Measurements from ENCODE around the gene GOLT1A. TPM values are rescaled to one million over a fixed set of nuclear protein-coding genes. Genes with fewer than 3 reads are reported as not detected.

Gene GOLT1A
- total RNA-seq, 2 experiments from 2014 or later = not detected

- H3K27me3 Mint-ChIP-seq = peaks cover 7% of the 10 kb centered on the region
- H3K36me3 Mint-ChIP-seq = no peaks in the 10 kb centered on the region
- no peaks in the 10 kb centered on the region for H3K9me3 Mint-ChIP-seq (ENCODE audit: low read depth)
- DNase-seq (no peak), ATAC-seq (no peak)
- peaks cover 8% of the 10 kb centered on the region for H3K4me1 Mint-ChIP-seq
- CTCF ChIA-PET = no interaction called here
- no peak overlapping the region for H3K4me3 Mint-ChIP-seq
- H3K27ac Mint-ChIP-seq = no peak overlapping the region
These were observed 8.4 kb upstream of the GOLT1A start for GRCh38 chr1:204222006-204222763.

GRCh38 chr1:204221271-204221670, 7.5 kb upstream of the GOLT1A start:
- Mint-ChIP-seq H3K9me3 (ENCODE audit: low read depth) (no peaks in the 10 kb centered on the region), H3K27ac (no peak overlapping the region), H3K4me3 (no peak overlapping the region), H3K4me1 (peaks cover 8% of the 10 kb centered on the region), H3K36me3 (no peaks in the 10 kb centered on the region), H3K27me3 (peaks cover 7% of the 10 kb centered on the region)
- CTCF ChIA-PET = no interaction called here
- ATAC-seq (no peak), DNase-seq (no peak)

- Mint-ChIP-seq H3K4me1 (peaks cover 8% of the 10 kb centered on the region), H3K36me3 (no peaks in the 10 kb centered on the region), H3K27me3 (peaks cover 11% of the 10 kb centered on the region), H3K27ac (no peak overlapping the region), H3K9me3 (ENCODE audit: low read depth) (no peaks in the 10 kb centered on the region), H3K4me3 (no peak overlapping the region)
- DNase-seq (no peak), ATAC-seq (no peak)
- CTCF ChIA-PET = interaction anchor here (1.5 kb wide), 1 partner anchor 13 kb away, joined by 5 read pairs; no protein-coding TSS in a partner anchor
These were observed 6.3 kb upstream of the GOLT1A start for GRCh38 chr1:204219971-204220616.

DNA sequence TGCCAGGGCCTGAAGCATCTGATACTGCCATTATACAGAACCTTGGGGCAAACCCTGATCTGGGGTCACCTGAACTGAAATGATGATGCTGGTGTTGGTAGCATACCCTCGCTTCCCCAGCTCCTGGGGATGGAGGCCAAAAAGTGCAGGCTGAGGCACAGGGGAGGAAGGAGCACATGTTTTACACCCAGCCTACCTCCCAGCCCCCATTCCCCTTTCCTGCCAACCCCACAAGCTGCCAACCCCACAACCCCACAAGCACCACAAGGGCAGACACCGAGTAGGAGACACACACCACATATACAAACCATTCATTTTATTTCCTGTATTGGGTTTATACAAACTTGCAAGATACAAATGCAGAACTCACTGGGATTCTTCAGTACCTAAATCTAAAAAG, 4.8 kb upstream of the GOLT1A start:
- Mint-ChIP-seq H3K27ac (no peak overlapping the region), H3K36me3 (no peaks in the 10 kb centered on the region), H3K27me3 (peaks cover 15% of the 10 kb centered on the region), H3K4me3 (no peak overlapping the region), H3K9me3 (ENCODE audit: low read depth) (no peaks in the 10 kb centered on the region), H3K4me1 (peaks cover 15% of the 10 kb centered on the region)
- CTCF ChIA-PET = interaction anchor here (1.5 kb wide), 1 partner anchor 12 kb away, joined by 5 read pairs; no protein-coding TSS in a partner anchor
- no peak for ATAC-seq
- no peak for DNase-seq

GRCh38 chr1:204217648-204218000, 3.8 kb upstream of the GOLT1A start:
- Mint-ChIP-seq H3K4me1 (peaks cover 15% of the 10 kb centered on the region), H3K27me3 (peaks cover 15% of the 10 kb centered on the region), H3K9me3 (ENCODE audit: low read depth) (no peaks in the 10 kb centered on the region), H3K36me3 (no peaks in the 10 kb centered on the region), H3K4me3 (no peak overlapping the region), H3K27ac (no peak overlapping the region)
- CTCF ChIA-PET = interaction anchor here (2.2 kb wide), 1 partner anchor 11 kb away, joined by 11 read pairs; no protein-coding TSS in a partner anchor
- DNase-seq = no peak
- no peak for ATAC-seq

DNA sequence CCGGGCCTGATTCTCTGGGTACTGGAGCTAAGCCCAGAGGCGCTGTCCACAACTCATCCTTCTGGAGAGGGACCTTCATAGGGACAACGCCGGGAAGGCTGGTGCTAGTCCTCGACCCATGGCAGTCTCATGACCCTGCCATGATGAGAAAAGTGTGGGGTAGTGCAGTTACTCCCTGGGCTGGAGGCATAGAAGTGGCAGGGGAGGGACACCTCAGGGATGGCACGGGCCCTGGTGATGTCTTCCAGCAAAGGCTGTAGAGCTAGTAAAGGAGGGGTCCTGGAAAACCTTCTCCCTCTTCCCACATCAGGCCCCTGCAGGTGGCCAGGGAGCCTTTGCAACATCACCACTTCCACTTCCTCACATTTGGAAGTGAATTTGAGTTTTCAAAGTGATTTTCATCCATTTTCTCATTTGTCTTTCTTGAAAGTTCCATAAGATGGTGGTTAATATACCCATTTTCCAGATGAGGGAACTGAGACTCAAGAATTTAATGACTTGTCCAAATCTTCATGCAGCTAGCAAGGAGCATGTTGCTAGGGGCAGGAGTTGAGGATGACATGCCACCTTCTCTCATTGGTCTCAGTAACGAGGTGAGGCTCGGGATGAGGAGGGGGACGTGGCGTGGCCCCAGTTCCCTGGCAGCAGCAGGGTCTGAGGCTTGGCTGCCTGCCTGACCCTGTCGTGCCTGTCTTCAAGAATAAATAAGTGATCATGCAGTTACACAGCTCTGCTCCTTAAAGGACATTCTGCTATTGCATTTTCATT, 3.3 kb upstream of the GOLT1A start:
- H3K9me3 Mint-ChIP-seq (ENCODE audit: low read depth) = no peaks in the 10 kb centered on the region
- peaks cover 15% of the 10 kb centered on the region for H3K27me3 Mint-ChIP-seq
- CTCF ChIA-PET = interaction anchor here (2.2 kb wide), 1 partner anchor 10 kb away, joined by 11 read pairs; no protein-coding TSS in a partner anchor
- H3K4me3 Mint-ChIP-seq = no peak overlapping the region
- DNase-seq (no peak), ATAC-seq (no peak)
- no peaks in the 10 kb centered on the region for H3K36me3 Mint-ChIP-seq
- no peak overlapping the region for H3K27ac Mint-ChIP-seq
- peaks cover 15% of the 10 kb centered on the region for H3K4me1 Mint-ChIP-seq

GRCh38 chr1:204216236-204216635, 2.4 kb upstream of the GOLT1A start:
- Mint-ChIP-seq H3K36me3 (no peaks in the 10 kb centered on the region), H3K27me3 (peaks cover 15% of the 10 kb centered on the region), H3K9me3 (ENCODE audit: low read depth) (no peaks in the 10 kb centered on the region), H3K27ac (no peak overlapping the region), H3K4me3 (no peak overlapping the region), H3K4me1 (peaks cover 15% of the 10 kb centered on the region)
- no peak for ATAC-seq
- CTCF ChIA-PET = interaction anchor here (2.2 kb wide), 1 partner anchor 9 kb away, joined by 11 read pairs; no protein-coding TSS in a partner anchor
- no peak for DNase-seq

- H3K27me3 Mint-ChIP-seq = peaks cover 26% of the 10 kb centered on the region
- peaks cover 7% of the 10 kb centered on the region for H3K4me1 Mint-ChIP-seq
- H3K4me3 Mint-ChIP-seq = no peak overlapping the region
- no peaks in the 10 kb centered on the region for H3K9me3 Mint-ChIP-seq (ENCODE audit: low read depth)
- CTCF ChIA-PET = no interaction called here
- H3K36me3 Mint-ChIP-seq = no peaks in the 10 kb centered on the region
- no peak for ATAC-seq
- no peak for DNase-seq
- no peak overlapping the region for H3K27ac Mint-ChIP-seq
These were observed 1.1 kb downstream of the GOLT1A start for GRCh38 chr1:204212715-204213114.

DNA sequence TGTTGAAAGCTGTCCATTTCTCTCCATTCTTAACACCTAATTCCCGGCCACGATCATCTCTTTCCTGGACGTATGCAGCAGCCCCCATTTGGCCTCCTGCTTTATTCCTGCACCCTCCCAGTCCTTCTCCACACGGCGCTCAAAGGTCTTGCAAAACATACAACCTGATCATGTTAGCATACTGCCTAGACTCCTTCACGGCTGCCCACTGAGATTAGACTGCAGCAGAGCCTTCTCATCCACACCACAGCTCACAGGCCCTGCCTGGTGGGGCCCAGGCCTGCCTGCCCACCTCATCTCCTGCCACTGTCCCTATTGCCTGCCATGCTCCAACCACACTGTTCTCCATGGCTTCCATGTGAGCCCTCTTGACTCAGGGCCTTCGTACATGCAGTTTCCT, 2.7 kb downstream of the GOLT1A start:
- H3K36me3 Mint-ChIP-seq = no peaks in the 10 kb centered on the region
- CTCF ChIA-PET = no interaction called here
- DNase-seq (no peak), ATAC-seq (no peak)
- no peak overlapping the region for H3K4me3 Mint-ChIP-seq
- peaks cover 7% of the 10 kb centered on the region for H3K4me1 Mint-ChIP-seq
- no peaks in the 10 kb centered on the region for H3K9me3 Mint-ChIP-seq (ENCODE audit: low read depth)
- no peak overlapping the region for H3K27ac Mint-ChIP-seq
- peaks cover 35% of the 10 kb centered on the region for H3K27me3 Mint-ChIP-seq

GRCh38 chr1:204207136-204207616, 6.6 kb downstream of the GOLT1A start:
- Mint-ChIP-seq H3K9me3 (ENCODE audit: low read depth) (no peaks in the 10 kb centered on the region), H3K4me1 (no peaks in the 10 kb centered on the region), H3K4me3 (no peak overlapping the region), H3K27me3 (peaks cover 58% of the 10 kb centered on the region), H3K36me3 (no peaks in the 10 kb centered on the region), H3K27ac (no peak overlapping the region)
- DNase-seq = peak; percentile 75
- peak; percentile 95 for ATAC-seq
- CTCF ChIA-PET = interaction anchor here (0.7 to 3.3 kb wide), 21 partner anchors 9 to 554 kb away, joined by 3 to 28 read pairs (median 4); no protein-coding TSS in a partner anchor

GRCh38 chr1:204206121-204206520, 7.7 kb downstream of the GOLT1A start:
- Mint-ChIP-seq H3K27me3 (peaks cover 59% of the 10 kb centered on the region), H3K9me3 (ENCODE audit: low read depth) (no peaks in the 10 kb centered on the region), H3K4me3 (no peak overlapping the region), H3K4me1 (no peaks in the 10 kb centered on the region), H3K36me3 (no peaks in the 10 kb centered on the region), H3K27ac (no peak overlapping the region)
- CTCF ChIA-PET = interaction anchor here (1.2 to 3.3 kb wide), 7 partner anchors 10 to 193 kb away, joined by 3 to 28 read pairs (median 7); no protein-coding TSS in a partner anchor
- ATAC-seq (no peak), DNase-seq (no peak)

- Mint-ChIP-seq H3K27ac (no peak overlapping the region), H3K9me3 (ENCODE audit: low read depth) (no peaks in the 10 kb centered on the region), H3K4me1 (no peaks in the 10 kb centered on the region), H3K36me3 (no peaks in the 10 kb centered on the region), H3K4me3 (no peak overlapping the region), H3K27me3 (peaks cover 59% of the 10 kb centered on the region)
- DNase-seq (no peak), ATAC-seq (no peak)
- CTCF ChIA-PET = interaction anchor here (1.4 to 3.3 kb wide), 4 partner anchors 14 to 193 kb away, joined by 5 to 28 read pairs (median 10); no protein-coding TSS in a partner anchor
These were observed 8.3 kb downstream of the GOLT1A start for GRCh38 chr1:204205486-204205885.

GRCh38 chr1:204204944-204205343, 8.8 kb downstream of the GOLT1A start:
- Mint-ChIP-seq H3K4me3 (no peak overlapping the region), H3K27me3 (peaks cover 56% of the 10 kb centered on the region), H3K4me1 (no peaks in the 10 kb centered on the region), H3K36me3 (no peaks in the 10 kb centered on the region), H3K27ac (no peak overlapping the region), H3K9me3 (ENCODE audit: low read depth) (no peaks in the 10 kb centered on the region)
- CTCF ChIA-PET = interaction anchor here (1.0 to 3.3 kb wide), 4 partner anchors 10 to 42 kb away, joined by 4 to 28 read pairs (median 10); no protein-coding TSS in a partner anchor
- DNase-seq = no peak
- ATAC-seq = no peak

All from activated CD8-positive, alpha-beta memory T cell treated with anti-CD3 and anti-CD28 coated beads, Interleukin-2, amount 10 ng/mL, durations not matched to agents 7 days and 5 days (primary cell).